Measurements from ENCODE around the gene RTP3.

Gene RTP3

DNA sequence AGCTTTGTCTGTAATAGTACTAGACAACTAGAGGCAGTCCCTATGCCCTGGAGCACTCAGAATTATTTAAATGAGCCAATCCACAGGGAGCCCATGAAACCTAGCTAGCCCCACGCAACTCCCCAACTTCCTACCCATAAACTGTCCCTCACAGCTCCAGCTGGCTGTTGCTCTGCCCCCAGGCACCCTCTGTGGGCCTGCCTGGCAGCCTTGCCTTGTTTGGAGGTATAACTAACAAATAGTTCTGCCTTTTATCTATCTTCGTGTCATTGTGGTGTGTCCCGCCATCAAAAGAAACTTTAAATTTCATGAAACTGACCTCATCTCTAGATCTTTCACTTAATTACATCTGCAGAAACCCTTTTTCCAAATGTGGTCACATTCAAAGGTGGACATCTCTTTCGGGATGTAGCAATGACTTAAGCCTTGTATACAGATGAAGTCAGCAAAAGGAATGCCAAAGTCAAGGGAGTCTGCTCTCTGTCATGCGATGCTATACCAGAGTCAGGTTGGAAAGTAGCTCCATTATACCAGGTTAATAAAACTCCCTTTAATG is 1.8 kb upstream of the RTP3 start:
- H3K4me2 ChIP-seq (ENCODE audit: low read length) = no peak overlapping the region
- no peaks in the 10 kb centered on the region for H3K27me3 ChIP-seq (ENCODE audit: insufficient read depth, low read length)

DNA sequence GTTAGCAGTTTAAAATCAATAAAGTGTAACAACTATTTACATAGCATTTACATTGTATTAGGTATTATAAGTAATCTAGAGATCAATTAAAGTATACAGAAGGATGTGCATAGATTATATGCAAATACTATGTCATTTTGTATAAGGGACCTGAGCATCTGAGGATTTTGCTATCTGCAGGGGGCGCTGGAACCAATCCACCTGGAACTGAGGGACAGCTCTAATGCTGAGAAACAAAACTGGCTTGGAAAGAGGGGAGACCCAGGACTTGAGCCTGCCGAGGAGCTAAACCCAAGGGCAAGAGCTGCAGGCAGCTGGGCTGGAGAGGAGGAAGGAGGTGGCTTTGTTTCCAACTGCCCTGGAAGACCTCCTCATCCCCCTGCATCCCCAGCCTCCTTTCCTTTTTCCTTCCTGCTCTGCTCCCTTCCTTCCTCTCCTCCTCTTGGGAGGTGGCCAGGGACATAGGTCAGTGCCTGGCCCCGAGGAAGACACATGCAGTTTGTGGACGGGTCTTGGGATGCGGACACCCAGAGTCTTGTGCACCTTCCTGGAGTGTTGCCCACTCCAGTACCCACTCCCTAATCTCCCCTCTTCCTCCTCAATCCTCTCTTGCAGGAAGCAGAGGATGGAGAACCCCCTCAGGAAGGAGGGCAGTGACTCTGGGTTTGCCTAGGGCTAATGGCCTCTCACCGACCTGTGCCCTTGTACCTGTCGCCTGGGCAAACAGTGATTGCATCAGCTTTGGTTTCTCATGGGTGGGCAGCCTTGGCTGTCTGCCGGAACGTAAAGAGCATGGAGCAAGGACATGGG is 825 bp upstream of the RTP3 start:
- Histone ChIP-seq H3K4me1 (ENCODE audit: insufficient read depth, low read length, severe bottlenecking) (no peaks in the 10 kb centered on the region), H3K4me3 (ENCODE audit: low read depth, low read length, poor library complexity, severe bottlenecking) (no peak overlapping the region), H3K9me3 (ENCODE audit: low read length) (no peaks in the 10 kb centered on the region), H3K36me3 (ENCODE audit: insufficient read depth, low read length) (no peaks in the 10 kb centered on the region), H4K20me1 (ENCODE audit: insufficient read depth, low read length) (no peaks in the 10 kb centered on the region), H3K4me2 (ENCODE audit: low read length) (no peak overlapping the region), H3K9ac (ENCODE audit: low read length) (no peak overlapping the region), H3K9me2 (ENCODE audit: low read depth, low read length) (no peaks in the 10 kb centered on the region), H2AFZ (ENCODE audit: low read length) (no peak overlapping the region), H3K27me3 (ENCODE audit: insufficient read depth, low read length) (no peaks in the 10 kb centered on the region), H3F3A (ENCODE audit: insufficient read depth, low read length) (no peaks in the 10 kb centered on the region), H3K27ac (ENCODE audit: low read depth, low read length, poor library complexity, severe bottlenecking) (no peak overlapping the region), H3K79me2 (ENCODE audit: insufficient read depth, low read length) (no peaks in the 10 kb centered on the region)
- TF ChIP-seq, protein P1, sequence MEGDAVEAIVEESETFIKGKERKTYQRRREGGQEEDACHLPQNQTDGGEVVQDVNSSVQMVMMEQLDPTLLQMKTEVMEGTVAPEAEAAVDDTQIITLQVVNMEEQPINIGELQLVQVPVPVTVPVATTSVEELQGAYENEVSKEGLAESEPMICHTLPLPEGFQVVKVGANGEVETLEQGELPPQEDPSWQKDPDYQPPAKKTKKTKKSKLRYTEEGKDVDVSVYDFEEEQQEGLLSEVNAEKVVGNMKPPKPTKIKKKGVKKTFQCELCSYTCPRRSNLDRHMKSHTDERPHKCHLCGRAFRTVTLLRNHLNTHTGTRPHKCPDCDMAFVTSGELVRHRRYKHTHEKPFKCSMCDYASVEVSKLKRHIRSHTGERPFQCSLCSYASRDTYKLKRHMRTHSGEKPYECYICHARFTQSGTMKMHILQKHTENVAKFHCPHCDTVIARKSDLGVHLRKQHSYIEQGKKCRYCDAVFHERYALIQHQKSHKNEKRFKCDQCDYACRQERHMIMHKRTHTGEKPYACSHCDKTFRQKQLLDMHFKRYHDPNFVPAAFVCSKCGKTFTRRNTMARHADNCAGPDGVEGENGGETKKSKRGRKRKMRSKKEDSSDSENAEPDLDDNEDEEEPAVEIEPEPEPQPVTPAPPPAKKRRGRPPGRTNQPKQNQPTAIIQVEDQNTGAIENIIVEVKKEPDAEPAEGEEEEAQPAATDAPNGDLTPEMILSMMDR (IDR thresholded peaks at IDR 0.05; ENCODE audit: low read length) = peak; percentile 43; the same call in 1 of the 2 replicates
- TF ChIP-seq EZH2 (IDR thresholded peaks at IDR 0.05; ENCODE audit: borderline replicate concordance, low read length) = no peak

More for the DNA sequence above, 1.8 kb upstream of the RTP3 start:
- Histone ChIP-seq H3K4me1 (ENCODE audit: insufficient read depth, low read length, severe bottlenecking) (no peaks in the 10 kb centered on the region), H3K79me2 (ENCODE audit: insufficient read depth, low read length) (no peaks in the 10 kb centered on the region), H3K9me2 (ENCODE audit: low read depth, low read length) (no peaks in the 10 kb centered on the region), H3K9ac (ENCODE audit: low read length) (no peak overlapping the region), H3K36me3 (ENCODE audit: insufficient read depth, low read length) (no peaks in the 10 kb centered on the region), H3K27ac (ENCODE audit: low read depth, low read length, poor library complexity, severe bottlenecking) (no peak overlapping the region), H3K9me3 (ENCODE audit: low read length) (no peaks in the 10 kb centered on the region), H3F3A (ENCODE audit: insufficient read depth, low read length) (no peaks in the 10 kb centered on the region), H4K20me1 (ENCODE audit: insufficient read depth, low read length) (no peaks in the 10 kb centered on the region), H2AFZ (ENCODE audit: low read length) (no peak overlapping the region), H3K4me3 (ENCODE audit: low read depth, low read length, poor library complexity, severe bottlenecking) (no peak overlapping the region)
- no peak for TF ChIP-seq EZH2 (IDR thresholded peaks at IDR 0.05; ENCODE audit: borderline replicate concordance, low read length)
- TF ChIP-seq, protein P1 (IDR thresholded peaks at IDR 0.05; ENCODE audit: low read length) = no peak

DNA sequence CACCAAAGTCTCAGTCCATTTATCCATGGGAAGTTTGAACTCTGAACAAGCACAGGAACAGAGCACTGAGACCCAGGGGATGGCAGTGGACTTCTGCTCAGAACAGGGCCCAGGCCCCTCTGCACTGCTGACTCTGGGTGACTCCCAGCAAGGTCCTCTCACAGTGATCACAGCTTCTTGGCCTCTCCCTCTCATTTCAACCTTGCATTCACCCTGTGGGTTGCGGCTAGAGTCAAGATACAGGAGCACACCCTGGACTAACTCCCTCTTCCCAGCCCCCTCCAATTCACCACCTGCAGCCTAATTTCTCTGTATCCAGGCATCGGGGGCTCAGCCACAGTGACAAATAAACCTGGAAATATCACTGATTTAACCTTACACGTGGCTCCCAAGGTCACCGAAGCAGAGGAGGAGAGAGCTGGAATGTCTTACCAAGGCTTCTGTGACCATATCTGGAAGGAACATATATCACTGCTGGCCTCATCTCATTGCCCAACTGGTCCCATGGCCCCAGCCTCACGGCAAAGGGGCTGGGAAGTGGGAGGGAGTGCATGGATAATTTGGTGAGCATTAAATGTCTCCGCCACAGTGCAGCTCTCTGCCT is 1.2 kb downstream of the RTP3 start:
- Histone ChIP-seq H3K4me2 (ENCODE audit: low read length) (no peak overlapping the region), H3K79me2 (ENCODE audit: insufficient read depth, low read length) (no peaks in the 10 kb centered on the region), H3K36me3 (ENCODE audit: insufficient read depth, low read length) (no peaks in the 10 kb centered on the region), H3F3A (ENCODE audit: insufficient read depth, low read length) (no peaks in the 10 kb centered on the region), H3K4me3 (ENCODE audit: low read depth, low read length, poor library complexity, severe bottlenecking) (no peak overlapping the region), H3K9me2 (ENCODE audit: low read depth, low read length) (no peaks in the 10 kb centered on the region), H3K27me3 (ENCODE audit: insufficient read depth, low read length) (no peaks in the 10 kb centered on the region), H3K4me1 (ENCODE audit: insufficient read depth, low read length, severe bottlenecking) (no peaks in the 10 kb centered on the region), H3K9ac (ENCODE audit: low read length) (no peak overlapping the region), H2AFZ (ENCODE audit: low read length) (no peak overlapping the region), H4K20me1 (ENCODE audit: insufficient read depth, low read length) (no peaks in the 10 kb centered on the region), H3K27ac (ENCODE audit: low read depth, low read length, poor library complexity, severe bottlenecking) (no peak overlapping the region), H3K9me3 (ENCODE audit: low read length) (no peaks in the 10 kb centered on the region)
- TF ChIP-seq, protein P1 (IDR thresholded peaks at IDR 0.05; ENCODE audit: low read length) = no peak
- TF ChIP-seq EZH2 (IDR thresholded peaks at IDR 0.05; ENCODE audit: borderline replicate concordance, low read length) = no peak
